A549 (cell line): ENCODE results near the gene RBL1. TPM values are rescaled to one million over a fixed set of nuclear protein-coding genes. Genes with fewer than 3 reads are reported as not detected.

ENCODE experiments used
- ATAC-seq, 2 experiments: fragments of 200-7000 bp in 1 of 2; fragments of >200 bp in 1 of 2; cut with Nextera tagmentation in 1 of 2; cut with Tn5 transposase in 1 of 2; 3 replicates each; pipeline versions ENCODE4 v1.8.0 to v1.9.1; 2018 to 2020; ENCODE audit warnings: mild to moderate bottlenecking in 1 of 2, moderate library complexity in 1 of 2
- CTCF ChIA-PET: fragments of 300-600 bp; sonication (Branson Sonifier 250); formaldehyde crosslinking; extraction: SDS; loops from one replicate; lab custom pipeline; 2021; ENCODE audit warnings: antibody characterized with exemption, inconsistent platforms; lab: Yijun Ruan, JAX
- POLR2A ChIA-PET: fragments of 350-600 bp; formaldehyde crosslinking; extraction: SDS; loops from one replicate; lab custom pipeline; 2021; ENCODE audit warnings: antibody characterized with exemption, inconsistent platforms; lab: Yijun Ruan, JAX
- DNase-seq, 2 experiments: peaks; one replicate each; pipeline versions ENCODE4 v3.0.0 to v3.0.0-alpha.2; 2011 to 2016; ENCODE audit warnings: low read depth in 1 of 2, low spot score in 1 of 2
- FAIRE-seq: peaks from 2 replicates; lab custom pipeline; 2011; peaks lifted over from hg19 to GRCh38; lab: Jason Lieb, UNC
- H3K27ac ChIP-seq, 2 experiments: fragments of >200 bp; sonication (Bioruptor Twin); formaldehyde crosslinking; 3 replicates each; pipeline ENCODE4 v1.5.1; 2016 to 2017
- H3K4me1 ChIP-seq: fragments of >200 bp; sonication (Bioruptor Twin); formaldehyde crosslinking; 3 replicates; pipeline ENCODE4 v1.6.1; 2016
- H3K4me2 ChIP-seq: fragments of >200 bp; sonication (Bioruptor Twin); formaldehyde crosslinking; 3 replicates; pipeline ENCODE4 v1.6.1; 2016
- H3K4me3 ChIP-seq: fragments of >200 bp; sonication (Bioruptor Twin); formaldehyde crosslinking; 3 replicates; pipeline ENCODE4 v1.5.1; 2016
- H3K9me3 ChIP-seq: fragments of >200 bp; sonication (Bioruptor Twin); formaldehyde crosslinking; 3 replicates; pipeline ENCODE4 v1.6.1; 2016
- ATOH8 ChIP-seq: fragments of 250-450 bp; sonication (Bioruptor Pico); IDR thresholded peaks from 2 replicates; pipeline ENCODE4 v1.5.0; 2020; ENCODE audit warnings: low read depth, mild to moderate bottlenecking, moderate library complexity
- BCL3 ChIP-seq: fragments of >200 bp; sonication (Bioruptor Twin); formaldehyde crosslinking; IDR thresholded peaks from 3 replicates; pipeline ENCODE4 v1.6.1; 2016
- CBX2 ChIP-seq: fragments of 200-600 bp; sonication (generic); IDR thresholded peaks from 2 replicates; pipeline ENCODE4 v1.6.1; 2016; ENCODE audit warnings: low read depth, mild to moderate bottlenecking, borderline replicate concordance
- CBX8 ChIP-seq: fragments of 200-600 bp; sonication (generic); IDR thresholded peaks from 2 replicates; pipeline ENCODE4 v1.6.1; 2016
- CHD4 ChIP-seq: fragments of 200-600 bp; sonication (generic); IDR thresholded peaks from 2 replicates; pipeline ENCODE4 v1.6.1; 2016; ENCODE audit warnings: antibody characterized with exemption, mild to moderate bottlenecking, borderline replicate concordance
- E2F6 ChIP-seq: IDR thresholded peaks from 2 replicates; pipeline ENCODE4 v1.6.1; 2012; ENCODE audit warnings: low read depth, borderline replicate concordance
- ELK1 ChIP-seq: fragments of 150-350 bp; IDR thresholded peaks from 2 replicates; pipeline ENCODE4 v1.6.1; 2014; ENCODE audit warnings: low read depth, mild to moderate bottlenecking, low read length
- ESRRA ChIP-seq: fragments of 150-350 bp; IDR thresholded peaks from 2 replicates; pipeline ENCODE4 v1.6.1; 2014; ENCODE audit warnings: mild to moderate bottlenecking, low read length, borderline replicate concordance
- FOXS1 ChIP-seq: fragments of 250-450 bp; sonication (Bioruptor Pico); IDR thresholded peaks from 2 replicates; pipeline ENCODE4 v1.5.0; 2020; ENCODE audit warnings: mild to moderate bottlenecking, moderate library complexity
- GATA3 ChIP-seq: IDR thresholded peaks from 2 replicates; pipeline ENCODE4 v1.6.1; 2012; ENCODE audit warnings: borderline replicate concordance
- HEYL ChIP-seq: fragments of 250-450 bp; sonication (Bioruptor Pico); IDR thresholded peaks from 2 replicates; pipeline ENCODE4 v1.8.0; 2021; ENCODE audit warnings: mild to moderate bottlenecking, moderate library complexity
- HMGXB4 ChIP-seq: fragments of 250-450 bp; sonication (Bioruptor Pico); IDR thresholded peaks from 2 replicates; pipeline ENCODE4 v1.5.0; 2021; ENCODE audit warnings: mild to moderate bottlenecking, moderate library complexity, borderline replicate concordance
- HOXA7 ChIP-seq: fragments of 250-450 bp; sonication (Bioruptor Pico); IDR thresholded peaks from 2 replicates; pipeline ENCODE4 v1.5.0; 2020; ENCODE audit warnings: mild to moderate bottlenecking, moderate library complexity
- HOXB13 ChIP-seq: fragments of 250-450 bp; sonication (Bioruptor Pico); IDR thresholded peaks from 2 replicates; pipeline ENCODE4 v1.5.0; 2020; ENCODE audit warnings: low read depth, mild to moderate bottlenecking, moderate library complexity
- JUN ChIP-seq, 2 experiments: fragments of >200 bp; sonication (Bioruptor Twin); formaldehyde crosslinking; IDR thresholded peaks; 2 replicates in 1 of 2; 3 replicates in 1 of 2; pipeline ENCODE4 v1.6.1; 2016 to 2017
- JUNB ChIP-seq: fragments of >200 bp; sonication (Bioruptor Twin); formaldehyde crosslinking; IDR thresholded peaks from 2 replicates; pipeline ENCODE4 v1.6.1; 2016
- KDM1A ChIP-seq: fragments of 200-600 bp; sonication (generic); IDR thresholded peaks from 2 replicates; pipeline ENCODE4 v1.6.1; 2016; ENCODE audit warnings: low read depth, mild to moderate bottlenecking
- KDM5A ChIP-seq: fragments of 200-600 bp; sonication (generic); IDR thresholded peaks from 2 replicates; pipeline ENCODE4 v1.6.1; 2016; ENCODE audit warnings: antibody characterized with exemption, mild to moderate bottlenecking
- MAX ChIP-seq: IDR thresholded peaks from 2 replicates; pipeline ENCODE4 v1.6.1; 2012
- MAZ ChIP-seq: fragments of 150-350 bp; IDR thresholded peaks from 2 replicates; pipeline ENCODE4 v1.6.1; 2014; ENCODE audit warnings: antibody characterized with exemption, low read depth, low read length, borderline replicate concordance
- MYC ChIP-seq: IDR thresholded peaks from 2 replicates; pipeline ENCODE4 v1.6.1; 2012; ENCODE audit warnings: mild to moderate bottlenecking, inconsistent platforms, low read length, improper control_type of control experiment, borderline replicate concordance
- PHF8 ChIP-seq: fragments of 200-600 bp; sonication (generic); IDR thresholded peaks from 2 replicates; pipeline ENCODE4 v1.6.1; 2016; ENCODE audit warnings: low read depth, mild to moderate bottlenecking, antibody characterized with exemption, moderate library complexity, borderline replicate concordance
- RARB ChIP-seq: fragments of 250-450 bp; sonication (Bioruptor Pico); IDR thresholded peaks from 2 replicates; pipeline ENCODE4 v1.8.0; 2021; ENCODE audit warnings: mild to moderate bottlenecking, moderate library complexity
- RCOR1 ChIP-seq: fragments of 150-350 bp; IDR thresholded peaks from 2 replicates; pipeline ENCODE4 v1.6.1; 2014; ENCODE audit warnings: antibody characterized with exemption, low read length, low read depth
- RFX5 ChIP-seq: fragments of 450-650 bp; IDR thresholded peaks from 2 replicates; pipeline ENCODE4 v1.7.1; 2014; ENCODE audit warnings: antibody characterized with exemption, mild to moderate bottlenecking, moderate library complexity
- RNF2 ChIP-seq: fragments of 200-600 bp; sonication (generic); IDR thresholded peaks from 2 replicates; pipeline ENCODE4 v1.6.1; 2016; ENCODE audit warnings: low read depth, mild to moderate bottlenecking, antibody characterized with exemption, moderate library complexity, borderline replicate concordance
- SREBF2 ChIP-seq: fragments of 450-650 bp; IDR thresholded peaks from 2 replicates; pipeline ENCODE4 v1.6.1; 2014; ENCODE audit warnings: mild to moderate bottlenecking, moderate library complexity
- TFCP2L1 ChIP-seq: fragments of 250-450 bp; sonication (Bioruptor Pico); IDR thresholded peaks from 2 replicates; pipeline ENCODE4 v1.5.0; 2021; ENCODE audit warnings: mild to moderate bottlenecking
- TP53 ChIP-seq: fragments of 250-450 bp; sonication (Bioruptor Pico); IDR thresholded peaks from 2 replicates; pipeline ENCODE4 v1.5.0; 2021; ENCODE audit warnings: mild to moderate bottlenecking, moderate library complexity
- ZFP36 ChIP-seq: fragments of 450-650 bp; IDR thresholded peaks from 2 replicates; pipeline ENCODE4 v1.6.1; 2014; ENCODE audit warnings: borderline replicate concordance; ENCODE audit not compliant: partially characterized antibody
- WGBS: methylation state at CpG from one replicate; pipeline ENCODE4 v1.1.6; 2017; ENCODE audit errors: missing lambda C conversion rate; 5-methylcytosine and 5-hydroxymethylcytosine counted together
- polyA plus RNA-seq, 4 experiments: library from polyadenylated mRNA; depleted of rRNA in 3 of 4; stranded (reverse); fragments of >200 nt; fragmentation: RNase III in 1 of 4; extraction: RNeasy Plus Mini Kit Qiagen cat#74134 plus additional on column Dnase treatment in 1 of 4; gene quantifications; 2 replicates in 3 of 4; 3 replicates in 1 of 4; pipeline ENCODE4 v1.2.3, GENCODE V29; 2011 to 2017

Gene RBL1
- polyA plus RNA-seq, 2 of the 4 experiments (the other 2 are of a cell fraction) = 10.2 to 17.1 TPM

- Histone ChIP-seq H3K9me3 (no peaks in the 10 kb centered on the region), H3K27ac (no peak overlapping the region), H3K4me3 (no peak overlapping the region), H3K4me1 (no peaks in the 10 kb centered on the region), H3K4me2 (no peak overlapping the region)
- CTCF ChIA-PET = no interaction called here
- ATAC-seq (no peak), DNase-seq (no peak), FAIRE-seq (no peak)
- POLR2A ChIA-PET = no interaction called here
- TF ChIP-seq MAX = no peak
- no peak for TF ChIP-seq HOXB13 (CRISPR knock-in tag)
- TF ChIP-seq RARB (CRISPR knock-in tag) = no peak
- TF ChIP-seq TFCP2L1 = no peak
- no peak for TF ChIP-seq TP53 (CRISPR knock-in tag)
- TF ChIP-seq ZFP36 = no peak
- TF ChIP-seq FOXS1 = no peak
- WGBS = 75% methylated on average over 10 of the region's 10 CpGs
Observed at GRCh38 chr20:36969478-36970186, 126.2 kb downstream of the RBL1 start.

GRCh38 chr20:36969051-36969450 lies 126.7 kb downstream of the RBL1 start:
- Histone ChIP-seq H3K9me3 (no peaks in the 10 kb centered on the region), H3K27ac (no peak overlapping the region), H3K4me1 (no peaks in the 10 kb centered on the region), H3K4me3 (no peak overlapping the region), H3K4me2 (no peak overlapping the region)
- DNase-seq = no peak
- 83% methylated on average over 4 of the region's 4 CpGs for WGBS
- TF ChIP-seq HEYL (CRISPR knock-in tag) (no peak), HMGXB4 (CRISPR knock-in tag) (no peak), CBX2 (no peak), HOXB13 (CRISPR knock-in tag) (no peak), KDM1A (no peak), E2F6 (no peak), MAZ (no peak), MYC (no peak), SREBF2 (no peak), PHF8 (no peak)
- ChIA-PET CTCF (no interaction called here), POLR2A (no interaction called here)
- ATAC-seq = no peak
- FAIRE-seq = no peak

- peaks cover 5% of the 10 kb centered on the region; the same call in 1 of the 3 replicates for H3K9me3 ChIP-seq
- WGBS = 85% methylated on average over 5 of the region's 5 CpGs
- POLR2A ChIA-PET = no interaction called here
- CTCF ChIA-PET = no interaction called here
- TF ChIP-seq RCOR1 (no peak), TP53 (CRISPR knock-in tag) (no peak), HOXA7 (no peak), CHD4 (no peak), ESRRA (no peak), GATA3 (no peak), HOXB13 (CRISPR knock-in tag) (no peak), JUN (IDR thresholded peaks at IDR 0.05) (no peak), JUNB (no peak), KDM5A (no peak), RFX5 (no peak), CBX8 (no peak), ELK1 (no peak), BCL3 (no peak), RNF2 (no peak), FOXS1 (no peak), ATOH8 (CRISPR knock-in tag) (no peak)
- no peak overlapping the region for H3K4me3 ChIP-seq
- ATAC-seq (no peak), FAIRE-seq (no peak), DNase-seq (no peak)
- no peak overlapping the region for H3K27ac ChIP-seq
- no peaks in the 10 kb centered on the region for H3K4me1 ChIP-seq
- H3K4me2 ChIP-seq = no peak overlapping the region
Observed at GRCh38 chr20:36967636-36968035, 128.2 kb downstream of the RBL1 start.
